NCI-H2171 treated with DMSO at 0.1 percent for 48 hours (cell line): ENCODE results near the gene TBC1D32.
"Not testable (repeated sequence)": the region's sequence is repeated elsewhere in the genome, so short reads cannot be mapped to it uniquely, and the experiment has no call there.

Source experiments
- DNase-seq: peaks from one replicate; lab custom pipeline; 2025; lab: John Stamatoyannopoulos, UW

The TBC1D32 gene

GRCh38 chr6:121106962-121107361 is 227.3 kb downstream of the TBC1D32 start:
- DNase-seq, result no peak

GRCh38 chr6:121105461-121105860 is 228.8 kb downstream of the TBC1D32 start:
- no peak for DNase-seq

GRCh38 chr6:121093928-121094327 is 240.4 kb downstream of the TBC1D32 start:
- DNase-seq, result no peak

GRCh38 chr6:121090492-121090891 is 243.8 kb downstream of the TBC1D32 start:
- no peak for DNase-seq

- DNase-seq, result no peak
Observed at GRCh38 chr6:121086876-121087275, 247.4 kb downstream of the TBC1D32 start.

- no peak for DNase-seq
Observed at GRCh38 chr6:121076119-121076518, 258.2 kb downstream of the TBC1D32 start.

- not testable (repeated sequence) for DNase-seq
Observed at GRCh38 chr6:121068749-121069148, 265.5 kb downstream of the TBC1D32 start.

GRCh38 chr6:121067381-121067780 is 266.9 kb downstream of the TBC1D32 start:
- no peak for DNase-seq

- no peak for DNase-seq
Observed at GRCh38 chr6:121064345-121064744, 269.9 kb downstream of the TBC1D32 start.

- DNase-seq, result peak; percentile 73
Observed at GRCh38 chr6:121055572-121056163, 278.6 kb downstream of the TBC1D32 start.

GRCh38 chr6:121048593-121048992 is 285.7 kb downstream of the TBC1D32 start:
- DNase-seq, result not testable (repeated sequence)

GRCh38 chr6:121044905-121045304 is 289.4 kb downstream of the TBC1D32 start:
- DNase-seq, result not testable (repeated sequence)

- not testable (repeated sequence) for DNase-seq
Observed at GRCh38 chr6:121043706-121044105, 290.6 kb downstream of the TBC1D32 start.

GRCh38 chr6:121043211-121043610 is 291.1 kb downstream of the TBC1D32 start:
- not testable (repeated sequence) for DNase-seq

GRCh38 chr6:121042766-121043165 is 291.5 kb downstream of the TBC1D32 start:
- no peak for DNase-seq

- no peak for DNase-seq
Observed at GRCh38 chr6:121040831-121041230, 293.4 kb downstream of the TBC1D32 start.

- no peak for DNase-seq
Observed at GRCh38 chr6:121033091-121033490, 301.2 kb downstream of the TBC1D32 start.

GRCh38 chr6:121032268-121033006 is 301.8 kb downstream of the TBC1D32 start:
- DNase-seq, result no peak
